DOHH2 (cell line): ENCODE results near the gene BUB1.
"Not testable (repeated sequence)": the region's sequence is repeated elsewhere in the genome, so short reads cannot be mapped to it uniquely, and the experiment has no call there.

Experiments
- EZH2phosphoT487 ChIP-seq: fragments of 200-600 bp; sonication (generic); IDR thresholded peaks from 2 replicates; pipeline ENCODE4 v1.6.1; 2017; ENCODE audit warnings: borderline replicate concordance, mild to moderate bottlenecking, antibody characterized with exemption, low read length, moderate library complexity, mixed read lengths
- TF ChIP-seq, protein P1 (sequence below): fragments of 200-600 bp; sonication (generic); IDR thresholded peaks from one replicate; pipeline ENCODE4 v1.5.1; 2014; ENCODE audit warnings: antibody characterized with exemption, mild to moderate bottlenecking, low read depth, low read length; ENCODE audit not compliant: poor library complexity, severe bottlenecking

DNA sequence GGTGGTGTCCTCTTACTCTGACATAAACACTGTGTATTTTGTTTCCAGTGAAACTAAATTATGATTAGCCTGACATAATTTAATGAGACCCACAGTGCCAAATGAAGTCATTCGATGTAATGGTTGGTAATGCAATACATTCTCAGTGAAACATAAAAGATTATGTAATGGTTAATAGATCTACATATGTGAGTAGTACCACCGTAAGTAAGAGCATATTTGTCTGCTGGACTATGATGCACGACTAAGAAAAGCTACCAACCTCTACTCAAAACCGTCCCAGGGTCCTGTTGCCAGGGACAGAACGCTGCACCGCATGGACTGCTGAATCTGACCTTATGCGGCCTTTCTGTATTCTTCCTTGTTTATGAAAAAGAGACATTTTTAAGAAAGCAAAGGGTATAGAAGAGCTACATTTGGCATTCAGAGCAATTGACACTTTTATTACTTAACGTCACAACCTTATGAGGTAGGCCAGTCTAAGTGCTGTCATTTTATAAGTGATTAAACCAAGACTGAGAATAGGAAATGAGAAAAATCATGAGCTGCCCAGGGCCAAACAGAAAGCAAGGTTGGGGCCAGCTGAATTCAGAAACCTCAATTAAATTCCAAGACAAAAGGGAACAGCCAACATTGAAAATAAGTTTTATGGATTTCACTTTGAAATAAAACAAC, 73.8 kb downstream of the BUB1 start:
- TF ChIP-seq, protein P1, sequence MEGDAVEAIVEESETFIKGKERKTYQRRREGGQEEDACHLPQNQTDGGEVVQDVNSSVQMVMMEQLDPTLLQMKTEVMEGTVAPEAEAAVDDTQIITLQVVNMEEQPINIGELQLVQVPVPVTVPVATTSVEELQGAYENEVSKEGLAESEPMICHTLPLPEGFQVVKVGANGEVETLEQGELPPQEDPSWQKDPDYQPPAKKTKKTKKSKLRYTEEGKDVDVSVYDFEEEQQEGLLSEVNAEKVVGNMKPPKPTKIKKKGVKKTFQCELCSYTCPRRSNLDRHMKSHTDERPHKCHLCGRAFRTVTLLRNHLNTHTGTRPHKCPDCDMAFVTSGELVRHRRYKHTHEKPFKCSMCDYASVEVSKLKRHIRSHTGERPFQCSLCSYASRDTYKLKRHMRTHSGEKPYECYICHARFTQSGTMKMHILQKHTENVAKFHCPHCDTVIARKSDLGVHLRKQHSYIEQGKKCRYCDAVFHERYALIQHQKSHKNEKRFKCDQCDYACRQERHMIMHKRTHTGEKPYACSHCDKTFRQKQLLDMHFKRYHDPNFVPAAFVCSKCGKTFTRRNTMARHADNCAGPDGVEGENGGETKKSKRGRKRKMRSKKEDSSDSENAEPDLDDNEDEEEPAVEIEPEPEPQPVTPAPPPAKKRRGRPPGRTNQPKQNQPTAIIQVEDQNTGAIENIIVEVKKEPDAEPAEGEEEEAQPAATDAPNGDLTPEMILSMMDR = not testable (repeated sequence)
- not testable (repeated sequence) for TF ChIP-seq EZH2phosphoT487
